Neural cell (in vitro differentiated cells): ENCODE measurements around the gene GDPD5.

Experiments
- CTCF ChIP-seq: fragments of 450-650 bp; IDR thresholded peaks from 2 replicates; pipeline ENCODE4 v1.5.1; 2014; ENCODE audit warnings: antibody characterized with exemption, mild to moderate bottlenecking, moderate library complexity; ENCODE audit not compliant: poor library complexity, severe bottlenecking
- EZH2 ChIP-seq: fragments of 200-600, 300-800 bp; shearing (Covaris generic), sonication (generic); IDR thresholded peaks from 2 replicates; pipeline ENCODE4 v1.6.1; 2014; ENCODE audit warnings: antibody characterized with exemption, low read length, borderline replicate concordance, mild to moderate bottlenecking; ENCODE audit not compliant: insufficient read depth, poor library complexity, severe bottlenecking
- POLR2AphosphoS5 ChIP-seq: IDR thresholded peaks from 2 replicates; pipeline ENCODE4 v1.6.1; 2012
- REST ChIP-seq: IDR thresholded peaks from 2 replicates; pipeline ENCODE4 v1.6.1; 2012; ENCODE audit warnings: borderline replicate concordance
- TAF1 ChIP-seq: IDR thresholded peaks from 2 replicates; pipeline ENCODE4 v1.6.1; 2012; ENCODE audit warnings: low read depth

- TF ChIP-seq CTCF (no peak), POLR2AphosphoS5 (no peak), REST (no peak), TAF1 (no peak), EZH2 (no peak)
These were observed 49.2 kb upstream of the GDPD5 start for GRCh38 chr11:75574698-75575602.
